Renal cortex interstitium (tissue), 11 donors: ENCODE results near the gene STX1B. TPM values are rescaled to one million over a fixed set of nuclear protein-coding genes. Genes with fewer than 3 reads are reported as not detected.
"Not testable (repeated sequence)": the region's sequence is repeated elsewhere in the genome, so short reads cannot be mapped to it uniquely, and the experiment has no call there.

ENCODE experiments used
- DNase-seq, 11 donors: peaks; one replicate each; pipeline ENCODE4 v3.0.0-alpha.2; 2013; ENCODE audit warnings: low read depth in 9 of 11, low spot score in 4 of 11; ENCODE audit errors: extremely low read depth in 1 of 11
- polyA plus RNA-seq, 3 donors: library from polyadenylated mRNA; unstranded; fragments of 120-200 nt; gene quantifications; one replicate each; pipeline ENCODE4 v1.2.1, GENCODE V29; 2013; ENCODE audit not compliant: insufficient read length in 3 of 3

Gene STX1B
- polyA plus RNA-seq, 3 donors: 1.2 to 2.7 (median 1.6) TPM

GRCh38 chr16:30946671-30947540 lies 63.5 kb downstream of the STX1B start:
- DNase-seq: no peak

GRCh38 chr16:30944352-30944751 lies 66.1 kb downstream of the STX1B start:
- DNase-seq: no peak

- DNase-seq: no peak
Measured at GRCh38 chr16:30942426-30942806, 68.0 kb downstream of the STX1B start.

- peak in 1 of 11 donors; percentile 48 for DNase-seq
Measured at GRCh38 chr16:30941600-30942425, 68.6 kb downstream of the STX1B start.

GRCh38 chr16:30939571-30939970 lies 70.9 kb downstream of the STX1B start:
- DNase-seq: not testable (repeated sequence)

Other genes starting within 250 kb of the STX1B start
- gene CFAP119, start 248.6 kb downstream of the STX1B start, polyA plus RNA-seq: 10 to 100 TPM in 2 of 3 donors, 1 to 10 TPM in 1; 8.4 to 13.1 (median 12.8) TPM
- 100 to 1,000 TPM; 119 to 124 (median 120) TPM for gene RNF40, start 248.3 kb downstream of the STX1B start, polyA plus RNA-seq
- gene ZNF629, start 223.4 kb downstream of the STX1B start, polyA plus RNA-seq: 10 to 100 TPM; 25.6 to 31.6 (median 28.3) TPM
- gene BCL7C, start 116.6 kb downstream of the STX1B start, polyA plus RNA-seq: 10 to 100 TPM; 32.6 to 49.7 (median 41.6) TPM
- 1 to 10 TPM; 6.5 to 8.3 (median 7.8) TPM for gene CTF1, start 114.0 kb downstream of the STX1B start, polyA plus RNA-seq
- 10 to 100 TPM; 18.0 to 34.4 (median 32.4) TPM for gene FBXL19, start 87.1 kb downstream of the STX1B start, polyA plus RNA-seq
- gene ORAI3, start 61.6 kb downstream of the STX1B start, polyA plus RNA-seq: 10 to 100 TPM; 17.7 to 19.8 (median 19.1) TPM
- gene SETD1A, start 52.9 kb downstream of the STX1B start, polyA plus RNA-seq: 10 to 100 TPM; 17.3 to 19.7 (median 18.7) TPM
- 10 to 100 TPM in 1 of 3 donors, 1 to 10 TPM in 2; 7.2 to 10.7 (median 7.7) TPM for gene HSD3B7, start 25.4 kb downstream of the STX1B start, polyA plus RNA-seq
- gene STX4, start 22.9 kb upstream of the STX1B start, polyA plus RNA-seq: 10 to 100 TPM; 32.8 to 46.2 (median 39.5) TPM
- 1 to 10 TPM; 3.6 to 6.9 (median 5.4) TPM for gene ZNF668, start 63.6 kb upstream of the STX1B start, polyA plus RNA-seq
- gene ZNF646, start 63.8 kb upstream of the STX1B start, polyA plus RNA-seq: 10 to 100 TPM; 10.5 to 14.7 (median 14.0) TPM
- 1 to 10 TPM in 2 of 3 donors, under 1 TPM in 1; 0.89 to 1.8 (median 1.2) TPM for gene PRSS53, start 78.3 kb upstream of the STX1B start, polyA plus RNA-seq
- gene VKORC1, start 84.2 kb upstream of the STX1B start, polyA plus RNA-seq: 10 to 100 TPM; 63.3 to 80.3 (median 73.5) TPM
- 10 to 100 TPM; 29.5 to 44.1 (median 42.6) TPM for gene BCKDK, start 97.7 kb upstream of the STX1B start, polyA plus RNA-seq
- gene KAT8, start 107.0 kb upstream of the STX1B start, polyA plus RNA-seq: 10 to 100 TPM; 65.5 to 82.0 (median 69.7) TPM
- gene PRSS8, start 125.1 kb upstream of the STX1B start, polyA plus RNA-seq: 10 to 100 TPM; 52.9 to 88.8 (median 62.3) TPM
- 1 to 10 TPM in 2 of 3 donors, under 1 TPM in 1; 0.78 to 1.6 (median 1.6) TPM for gene PRSS36, start 139.4 kb upstream of the STX1B start, polyA plus RNA-seq
- 100 to 1,000 TPM; 736 to 808 (median 782) TPM for gene FUS, start 169.5 kb upstream of the STX1B start, polyA plus RNA-seq
- gene PYCARD, start 192.1 kb upstream of the STX1B start, polyA plus RNA-seq: 10 to 100 TPM in 2 of 3 donors, 1 to 10 TPM in 1; 7.2 to 11.1 (median 10.9) TPM
- under 1 TPM; 0.09 to 0.18 (median 0.09) TPM for gene TRIM72, start 203.5 kb upstream of the STX1B start, polyA plus RNA-seq
- gene PYDC1, start 206.5 kb upstream of the STX1B start, polyA plus RNA-seq: not detected
- gene ITGAM, start 249.3 kb upstream of the STX1B start, polyA plus RNA-seq: 1 to 10 TPM; 1.9 to 2.1 (median 1.9) TPM